ENCODE measurements around the gene STOML1.

GRCh38 chr15:73937726-73938125 is 54.4 kb downstream of the STOML1 start:
- no peak for TF ChIP-seq CTCF (IDR thresholded peaks at IDR 0.05)
- TF ChIP-seq POLR2AphosphoS5 (IDR thresholded peaks at IDR 0.05): no peak
- no peak for TF ChIP-seq POLR2A (IDR thresholded peaks at IDR 0.05)
